Measurements from ENCODE around the gene STRA8. TPM values are rescaled to one million over a fixed set of nuclear protein-coding genes. Genes with fewer than 3 reads are reported as not detected.

Gene STRA8
- total and polyA plus RNA-seq, 2 of the 13 experiments (the other 11 are each of a cell fraction or from before 2014, with no cell fraction given), result not detected

- no peak for TF ChIP-seq SETDB1 (CRISPR knock-in tag; IDR thresholded peaks at IDR 0.05; ENCODE audit: borderline replicate concordance)
- TF ChIP-seq TRIM22 (IDR thresholded peaks at IDR 0.05), result no peak
- 0 out of 2 replicates have a peak, but pooled peaks have one; percentile 25 for TF ChIP-seq ZNF878 (CRISPR knock-in tag; IDR thresholded peaks at IDR 0.05)
- no peak for TF ChIP-seq MIER3 (CRISPR knock-in tag; IDR thresholded peaks at IDR 0.05; ENCODE audit: borderline replicate concordance)
- TF ChIP-seq ZNF652 (CRISPR knock-in tag; IDR thresholded peaks at IDR 0.05; ENCODE audit: borderline replicate concordance, low read depth), result peak; percentile 91
These were observed 41.0 kb downstream of the STRA8 start (continued) for GRCh38 chr7:135274495-135275268.

GRCh38 chr7:135275971-135276580 is 42.4 kb downstream of the STRA8 start:
- no peak for ATAC-seq
- 69% methylated on average over 8 of the region's 10 CpGs for WGBS (ENCODE audit: low lambda C conversion rate)
- ChIA-PET CTCF (ENCODE audit: low intra/inter-chr PET ratio, low total read pairs) (no interaction called here), POLR2A (no interaction called here)
- in situ Hi-C loops (cut with HindIII; ENCODE audit: extremely low pct_ligation_motif_present, low pct_unique_long_range_greater_than_20kb), result loop anchor here (10.0 to 25.0 kb wide), 2 partner anchors 286 to 369 kb away; partner anchors contain the start of gene NUP205
- Histone ChIP-seq H3K9me3 (ENCODE audit: low read length) (no peaks in the 10 kb centered on the region), H3K4me3 (replicated peaks in 1 of 3; ENCODE audit: insufficient read depth in 1 of 3, low read depth in 2 of 3, low read length in 3 of 3) (no peak overlapping the region), H3K4me2 (ENCODE audit: low read depth, low read length) (no peak overlapping the region), H3K4me1 (ENCODE audit: insufficient read depth, low read length) (peaks cover 7% of the 10 kb centered on the region), H3K79me2 (ENCODE audit: insufficient read depth, low read length) (no peaks in the 10 kb centered on the region), H3K27me3 (ENCODE audit: control insufficient read depth in 1 of 2, insufficient read depth in 2 of 2, low read length in 2 of 2) (peaks cover 0 to 7% of the 10 kb centered on the region in 2 experiments; a peak in 2 of 5 replicates), H4K20me1 (ENCODE audit: insufficient read depth, low read length) (no peaks in the 10 kb centered on the region), H3K27ac (ENCODE audit: extremely low read length, insufficient read depth, low read length) (no peak overlapping the region), H2AFZ (ENCODE audit: low read length) (no peak overlapping the region), H3K36me3 (replicated peaks in 1 of 2; ENCODE audit: control insufficient read depth in 1 of 2, insufficient read depth in 2 of 2, low read length in 2 of 2) (no peaks in the 10 kb centered on the region), H3K9ac (ENCODE audit: insufficient read depth, low read depth, low read length) (no peak overlapping the region)
- no TSS peak for BruUV-seq (replicated peaks)
- no peak for DNase-seq (ENCODE audit: low spot score)
- no peak for TF ChIP-seq SP140L (CRISPR knock-in tag; IDR thresholded peaks at IDR 0.05; ENCODE audit: borderline replicate concordance)
- TF ChIP-seq ZBTB8A (CRISPR knock-in tag; IDR thresholded peaks at IDR 0.05; ENCODE audit: borderline replicate concordance, low read depth), result no peak
- no peak for TF ChIP-seq ZNF263 (CRISPR knock-in tag; IDR thresholded peaks at IDR 0.05)
- TF ChIP-seq HNF4A (CRISPR knock-in tag; IDR thresholded peaks at IDR 0.05), result no peak
- no peak for TF ChIP-seq ZNF747 (CRISPR knock-in tag; IDR thresholded peaks at IDR 0.05; ENCODE audit: borderline replicate concordance)
- TF ChIP-seq ZNF3 (CRISPR knock-in tag; IDR thresholded peaks at IDR 0.05), result no peak
- no peak for TF ChIP-seq NFYB (CRISPR knock-in tag; IDR thresholded peaks at IDR 0.05)
- TF ChIP-seq AHR (CRISPR knock-in tag; IDR thresholded peaks at IDR 0.05), result no peak
- TF ChIP-seq PCBP2 (optimal IDR thresholded peaks at IDR 0.05; ENCODE audit: low read depth, low read length, poor library complexity, severe bottlenecking), result no peak
- no peak for TF ChIP-seq MXI1 (IDR thresholded peaks at IDR 0.05; ENCODE audit: borderline replicate concordance, low read depth, low read length)
- intact Hi-C loops (cut with micrococcal nuclease; ENCODE audit: unreplicated experiment), result no loop called here
- no peak for FAIRE-seq
